Chondrocyte (in vitro differentiated cells): ENCODE measurements around the gene SSU72. TPM values are rescaled to one million over a fixed set of nuclear protein-coding genes. Genes with fewer than 3 reads are reported as not detected.

Experiments
- DNase-seq: peaks from one replicate; pipeline ENCODE4 v3.0.0; 2021; ENCODE audit warnings: mixed read lengths, low spot score
- H3K27ac Mint-ChIP-seq: one replicate; pipeline ENCODE4 v1.8.0; 2021; ENCODE audit warnings: mild to moderate bottlenecking, moderate library complexity, mixed read lengths; ENCODE audit not compliant: unreplicated experiment
- H3K27me3 Mint-ChIP-seq: 2 replicates; pipeline ENCODE4 v1.8.0; 2021; ENCODE audit warnings: low read depth, mixed read lengths
- H3K36me3 Mint-ChIP-seq: 2 replicates; pipeline ENCODE4 v1.8.0; 2021; ENCODE audit warnings: low read depth, mixed read lengths
- H3K4me1 Mint-ChIP-seq: 2 replicates; pipeline ENCODE4 v1.8.0; 2021; ENCODE audit warnings: low read depth, mild to moderate bottlenecking, mixed read lengths
- H3K4me3 Mint-ChIP-seq: one replicate; pipeline ENCODE4 v1.8.0; 2021; ENCODE audit warnings: mild to moderate bottlenecking, moderate library complexity, mixed read lengths; ENCODE audit not compliant: unreplicated experiment
- H3K9me3 Mint-ChIP-seq: 2 replicates; pipeline ENCODE4 v1.8.0; 2021; ENCODE audit warnings: low read depth, mixed read lengths
- CTCF ChIP-seq: fragments of 200-600 bp; sonication (generic); IDR thresholded peaks from 2 replicates; pipeline ENCODE4 v1.5.0; 2021; ENCODE audit warnings: antibody characterized with exemption, mild to moderate bottlenecking, moderate library complexity
- total RNA-seq: library from RNA; stranded (reverse); gene quantifications from 3 replicates; pipeline ENCODE4 v1.2.1, GENCODE V29; 2021

The SSU72 gene
- total RNA-seq, 1 donor from 2014 or later: 99.7 TPM

GRCh38 chr1:1599935-1600860 is 25.5 kb upstream of the SSU72 start, which contains the start of gene FNDC10:
Gene FNDC10, minus strand, starts transcription at chr1:1600135. Its CDS starts 120 bp downstream, at chr1:1600015.
- no peak for TF ChIP-seq CTCF
- peaks cover 11% of the 10 kb centered on the region for H3K4me1 Mint-ChIP-seq
- no peak for DNase-seq
- peak within 1 kb of the TSS; percentile 64 for H3K4me3 Mint-ChIP-seq
- H3K27me3 Mint-ChIP-seq: peaks cover 8% of the 10 kb centered on the region
- no peaks in the 10 kb centered on the region for H3K36me3 Mint-ChIP-seq
- no peaks in the 10 kb centered on the region for H3K9me3 Mint-ChIP-seq
- no peak within 1 kb of the TSS for H3K27ac Mint-ChIP-seq

- peak; percentile 52 for TF ChIP-seq CTCF
- DNase-seq: peak; percentile 88
- Mint-ChIP-seq H3K9me3 (no peaks in the 10 kb centered on the region), H3K27ac (no peak overlapping the region), H3K36me3 (no peaks in the 10 kb centered on the region), H3K27me3 (peaks cover 8% of the 10 kb centered on the region), H3K4me1 (peaks cover 11% of the 10 kb centered on the region), H3K4me3 (peak overlapping the region; percentile 64)
These were observed 24.6 kb upstream of the SSU72 start for GRCh38 chr1:1599030-1599934.

- no peak overlapping the region for H3K27ac Mint-ChIP-seq
- no peak for TF ChIP-seq CTCF
- H3K4me3 Mint-ChIP-seq: peak overlapping the region; percentile 64
- DNase-seq: no peak
- no peaks in the 10 kb centered on the region for H3K36me3 Mint-ChIP-seq
- peaks cover 11% of the 10 kb centered on the region for H3K4me1 Mint-ChIP-seq
- H3K27me3 Mint-ChIP-seq: peaks cover 8% of the 10 kb centered on the region
- H3K9me3 Mint-ChIP-seq: no peaks in the 10 kb centered on the region
These were observed 24.0 kb upstream of the SSU72 start for GRCh38 chr1:1598720-1599029.

- no peak for TF ChIP-seq CTCF
- H3K9me3 Mint-ChIP-seq: no peaks in the 10 kb centered on the region
- no peaks in the 10 kb centered on the region for H3K36me3 Mint-ChIP-seq
- H3K4me1 Mint-ChIP-seq: peaks cover 11% of the 10 kb centered on the region
- no peak overlapping the region for H3K27ac Mint-ChIP-seq
- H3K4me3 Mint-ChIP-seq: peak overlapping the region; percentile 64
- peaks cover 8% of the 10 kb centered on the region for H3K27me3 Mint-ChIP-seq
- DNase-seq: peak; percentile 88
These were observed 23.5 kb upstream of the SSU72 start for GRCh38 chr1:1598051-1598719.
